Prostate gland (tissue), 2 donors: Measurements from ENCODE around the gene GLB1L. TPM values are rescaled to one million over a fixed set of nuclear protein-coding genes. Genes with fewer than 3 reads are reported as not detected.

Experiments used
- DNase-seq: peaks from one replicate; pipeline ENCODE4 v3.0.0-alpha.2; 2019; ENCODE audit warnings: low spot score
- H3K27ac ChIP-seq, 2 donors: fragments of 200-600 bp; sonication (generic); 2 replicates each; pipeline ENCODE4 v1.5.1; 2017 to 2019
- H3K27me3 ChIP-seq: fragments of 200-600 bp; sonication (generic); replicated peaks from 2 replicates; pipeline ENCODE4 v1.5.1; 2019; ENCODE audit not compliant: insufficient read depth
- H3K36me3 ChIP-seq, 2 donors: fragments of 200-600 bp; sonication (generic); 1 replicate in 1 of 2; 2 replicates in 1 of 2; pipeline versions ENCODE4 v1.5.1 to v1.8.1; 2017 to 2019
- H3K4me1 ChIP-seq: fragments of 200-600 bp; sonication (generic); replicated peaks from 2 replicates; pipeline ENCODE4 v1.5.1; 2019
- H3K4me3 ChIP-seq, 2 donors: fragments of 200-600 bp; sonication (generic); 2 replicates each; pipeline ENCODE4 v1.5.1; 2017 to 2019
- H3K9me3 ChIP-seq: fragments of 200-600 bp; sonication (generic); 2 replicates; pipeline ENCODE4 v1.5.1; 2017
- POLR2A ChIP-seq: fragments of 450-650 bp; IDR thresholded peaks from one replicate; pipeline ENCODE4 v1.6.1; 2016; ENCODE audit warnings: antibody characterized with exemption, mild to moderate bottlenecking
- POLR2AphosphoS5 ChIP-seq: sonication (generic); formaldehyde crosslinking; IDR thresholded peaks from one replicate; pipeline ENCODE4 v1.6.1; 2017; ENCODE audit warnings: antibody characterized with exemption
- WGBS: methylation state at CpG from one replicate; pipeline ENCODE4 v1.1.5; 2018; 5-methylcytosine and 5-hydroxymethylcytosine counted together
- intact Hi-C: fragments of 100-400 bp; cut with DNase I; formaldehyde crosslinking; loops from one replicate; pipeline ENCODE4 v1.14.2; 2022
- total RNA-seq, 2 donors: library from RNA; depleted of rRNA; stranded (reverse); fragments of >200 nt; gene quantifications; one replicate each; pipeline ENCODE4 v1.1.0, GENCODE V29; 2016
- TF ChIP-seq, protein P1 (sequence below), 4 experiments: fragments of 200-600 bp in 2 of 4; fragments of 450-650 bp in 2 of 4; sonication (generic) in 2 of 4; IDR thresholded peaks; 1 replicate in 3 of 4; 2 replicates in 1 of 4; pipeline ENCODE4 v1.5.1; 2016 to 2019; ENCODE audit warnings: antibody characterized with exemption in 4 of 4, mild to moderate bottlenecking in 2 of 4, moderate library complexity in 2 of 4

Gene GLB1L
- total RNA-seq, 2 donors from 2014 or later = 23.1 to 25.0 TPM

DNA sequence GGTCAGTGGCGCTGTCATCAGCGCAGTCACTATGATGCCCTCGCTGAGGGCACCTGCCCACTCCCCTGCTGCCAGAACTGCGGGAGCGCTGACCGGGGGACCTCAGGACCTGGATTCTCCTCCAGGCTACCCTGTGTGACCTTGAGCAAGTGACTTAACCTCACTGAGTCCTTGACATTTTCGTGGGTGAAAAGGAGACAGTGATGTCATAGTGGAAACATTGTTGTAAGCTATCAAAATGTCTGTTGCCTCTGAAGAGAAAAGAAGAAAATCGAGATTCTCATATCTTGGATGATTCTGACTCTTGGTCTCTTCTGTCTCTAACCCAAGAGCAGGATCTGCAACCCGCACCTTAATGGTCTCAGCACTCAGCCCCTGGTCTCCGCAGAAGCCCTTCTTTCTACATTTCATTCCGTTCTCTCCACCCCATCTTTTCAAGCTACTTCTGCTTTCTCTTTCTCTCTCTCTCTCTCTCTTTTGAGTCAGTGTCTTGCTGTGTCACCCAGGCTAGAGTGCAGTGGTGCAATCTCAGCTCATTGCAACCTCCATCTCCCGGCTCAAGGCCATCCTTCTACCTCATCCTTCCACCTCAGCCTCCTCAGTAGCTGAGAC is 9.5 kb upstream of the GLB1L start:
- Histone ChIP-seq H3K4me1 (peaks cover 14% of the 10 kb centered on the region), H3K27ac (peak overlapping the region; percentile 84 to 94), H3K4me3 (peak overlapping the region; percentile 64 to 67), H3K36me3 (no peaks in the 10 kb centered on the region), H3K9me3 (no peaks in the 10 kb centered on the region), H3K27me3 (no peaks in the 10 kb centered on the region)
- 28% methylated on average over 10 of the region's 12 CpGs for WGBS
- TF ChIP-seq POLR2AphosphoS5 = no peak
- TF ChIP-seq POLR2A = no peak
- TF ChIP-seq, protein P1, sequence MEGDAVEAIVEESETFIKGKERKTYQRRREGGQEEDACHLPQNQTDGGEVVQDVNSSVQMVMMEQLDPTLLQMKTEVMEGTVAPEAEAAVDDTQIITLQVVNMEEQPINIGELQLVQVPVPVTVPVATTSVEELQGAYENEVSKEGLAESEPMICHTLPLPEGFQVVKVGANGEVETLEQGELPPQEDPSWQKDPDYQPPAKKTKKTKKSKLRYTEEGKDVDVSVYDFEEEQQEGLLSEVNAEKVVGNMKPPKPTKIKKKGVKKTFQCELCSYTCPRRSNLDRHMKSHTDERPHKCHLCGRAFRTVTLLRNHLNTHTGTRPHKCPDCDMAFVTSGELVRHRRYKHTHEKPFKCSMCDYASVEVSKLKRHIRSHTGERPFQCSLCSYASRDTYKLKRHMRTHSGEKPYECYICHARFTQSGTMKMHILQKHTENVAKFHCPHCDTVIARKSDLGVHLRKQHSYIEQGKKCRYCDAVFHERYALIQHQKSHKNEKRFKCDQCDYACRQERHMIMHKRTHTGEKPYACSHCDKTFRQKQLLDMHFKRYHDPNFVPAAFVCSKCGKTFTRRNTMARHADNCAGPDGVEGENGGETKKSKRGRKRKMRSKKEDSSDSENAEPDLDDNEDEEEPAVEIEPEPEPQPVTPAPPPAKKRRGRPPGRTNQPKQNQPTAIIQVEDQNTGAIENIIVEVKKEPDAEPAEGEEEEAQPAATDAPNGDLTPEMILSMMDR (IDR thresholded peaks at IDR 0.05) = no peak
- intact Hi-C loops = no loop called here
- DNase-seq = no peak

DNA sequence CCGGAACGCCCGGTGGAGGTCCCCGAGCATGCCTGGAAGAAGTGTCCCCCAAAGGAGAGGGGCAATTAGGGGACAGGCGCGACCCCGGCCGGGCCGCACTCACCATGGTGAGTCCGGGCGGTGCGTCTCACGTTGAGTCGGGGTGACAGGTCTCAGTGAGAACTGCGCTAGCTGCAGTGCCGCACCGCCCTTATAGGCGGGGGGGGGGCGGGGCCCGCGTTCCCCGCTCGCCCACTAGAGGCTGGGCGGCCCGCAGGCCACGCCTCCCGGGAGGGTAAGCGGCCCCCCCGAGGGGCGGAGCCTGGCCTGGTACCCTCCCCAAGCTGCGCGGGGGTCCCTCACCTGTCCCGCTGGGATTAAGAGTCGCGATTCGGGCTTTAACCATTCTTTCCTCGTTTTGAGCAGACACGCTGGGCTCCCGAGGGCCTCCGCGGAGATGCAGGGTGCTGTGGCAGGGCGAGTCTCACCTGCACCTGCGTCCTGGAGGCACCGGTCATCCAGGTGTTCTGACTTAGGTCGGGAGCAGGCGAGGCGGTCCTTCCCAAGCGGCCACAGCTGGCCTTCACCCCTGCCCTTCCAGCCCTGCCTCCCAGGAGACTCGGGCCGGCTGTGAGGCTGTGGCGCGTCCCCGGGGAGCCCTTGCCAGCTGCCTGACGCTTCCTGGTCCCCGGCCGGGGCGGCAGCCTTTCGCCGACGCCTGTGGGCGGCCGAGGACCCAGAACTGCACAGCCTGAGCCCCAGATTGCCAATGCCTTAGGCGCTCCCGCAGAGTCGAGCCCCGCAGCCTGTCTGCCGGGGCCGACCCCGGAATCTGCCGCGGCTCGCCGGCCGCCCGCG is 8.7 kb upstream of the GLB1L start, which contains the start of gene TUBA4A:
Gene TUBA4A, minus strand, starts transcription at position 166 of the 837 bp plus-strand sequence. Its CDS starts 60 bp downstream, at position 106.
- peak; percentile 98 for TF ChIP-seq POLR2AphosphoS5
- TF ChIP-seq, protein P1 (IDR thresholded peaks at IDR 0.05) = peak; percentile 17 to 81 (median 44)
- TF ChIP-seq POLR2A = peak; percentile 100
- Histone ChIP-seq H3K4me1 (peaks cover 20% of the 10 kb centered on the region), H3K36me3 (no peaks in the 10 kb centered on the region), H3K4me3 (peak within 1 kb of the TSS; percentile 64 to 67), H3K9me3 (no peaks in the 10 kb centered on the region), H3K27me3 (no peaks in the 10 kb centered on the region), H3K27ac (peak within 1 kb of the TSS; percentile 84 to 94)
- under 1% methylated on average over 60 of the region's 76 CpGs for WGBS
- DNase-seq = peak; percentile 91
- intact Hi-C loops = no loop called here

DNA sequence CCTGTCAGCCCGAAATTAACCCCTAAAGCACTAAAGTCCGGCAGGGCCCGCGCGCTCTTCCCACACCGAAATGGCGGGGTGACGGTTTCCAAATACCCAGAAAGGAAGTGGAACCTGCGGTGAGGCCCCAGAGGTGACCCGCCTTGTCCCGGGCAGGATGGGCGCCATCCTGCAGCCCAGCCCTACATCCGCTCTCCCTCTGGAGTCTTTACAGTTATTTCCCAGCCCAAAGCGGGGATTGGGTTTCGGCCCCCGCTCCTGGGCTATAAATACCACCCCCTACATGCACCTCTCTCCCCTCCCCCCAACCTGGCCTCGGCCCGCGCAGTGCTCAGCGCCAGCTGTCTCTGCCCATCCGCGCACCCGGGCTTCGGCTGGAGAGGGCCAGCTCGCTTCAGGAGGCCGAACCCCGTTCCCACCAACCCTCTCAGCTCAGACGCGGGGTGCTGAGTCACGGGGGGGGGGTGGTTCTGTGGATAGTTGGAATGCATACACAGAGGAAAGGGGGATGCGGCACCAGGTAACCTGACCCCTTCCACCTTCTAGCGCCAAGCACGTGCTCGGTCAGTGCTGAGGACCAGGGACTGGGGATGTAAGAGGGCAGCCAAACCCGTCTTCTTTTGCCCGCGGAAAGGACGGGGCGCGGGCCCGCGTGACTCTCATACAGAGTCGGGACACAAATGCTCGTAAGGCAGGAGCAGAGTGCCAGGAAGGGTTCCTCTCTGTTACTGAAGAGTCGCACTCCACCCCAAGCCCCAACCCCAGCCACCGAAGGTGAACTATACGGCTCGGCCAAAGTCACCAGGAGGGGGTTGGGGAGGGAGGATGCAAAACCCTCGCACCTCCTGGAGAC is 7.9 kb upstream of the GLB1L start, which contains the start of gene TUBA4B:
Gene TUBA4B, plus strand, starts transcription at position 344 of the 853 bp plus-strand sequence. Its CDS starts 165 bp downstream, at position 509.
- DNase-seq = no peak
- Histone ChIP-seq H3K4me1 (peaks cover 28% of the 10 kb centered on the region), H3K27me3 (no peaks in the 10 kb centered on the region), H3K4me3 (peak within 1 kb of the TSS; percentile 64 to 67), H3K27ac (peak within 1 kb of the TSS; percentile 84 to 94), H3K9me3 (no peaks in the 10 kb centered on the region), H3K36me3 (no peaks in the 10 kb centered on the region)
- intact Hi-C loops = no loop called here
- 3% methylated on average over 46 of the region's 49 CpGs for WGBS
- TF ChIP-seq POLR2AphosphoS5 (peak; percentile 30), POLR2A (peak; percentile 30)
- TF ChIP-seq, protein P1 (IDR thresholded peaks at IDR 0.05) = no peak

DNA sequence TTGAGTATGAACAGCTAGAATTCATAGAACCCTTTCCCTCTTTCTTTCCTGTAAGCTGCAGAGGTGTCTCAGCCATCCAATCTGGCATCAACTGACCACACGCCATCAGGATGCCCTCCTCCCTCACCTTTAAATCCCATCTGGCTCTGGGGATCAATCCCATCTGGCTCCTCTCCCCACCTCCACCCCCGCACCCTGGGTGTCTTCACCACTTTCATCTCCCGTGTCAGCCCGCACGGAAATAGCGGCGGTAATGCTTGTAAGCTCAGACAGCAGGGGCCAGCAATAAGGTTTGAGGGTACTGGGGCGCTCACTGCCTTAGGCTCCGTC is 7.3 kb upstream of the GLB1L start:
- no peaks in the 10 kb centered on the region for H3K36me3 ChIP-seq
- peak overlapping the region; percentile 64 to 67 for H3K4me3 ChIP-seq
- H3K4me1 ChIP-seq = peaks cover 29% of the 10 kb centered on the region
- H3K27me3 ChIP-seq = no peaks in the 10 kb centered on the region
- no peaks in the 10 kb centered on the region for H3K9me3 ChIP-seq
- no peak for DNase-seq
- intact Hi-C loops = no loop called here
- WGBS = 8% methylated on average over 9 of the region's 9 CpGs
- TF ChIP-seq, protein P1 (IDR thresholded peaks at IDR 0.05) = no peak
- TF ChIP-seq POLR2AphosphoS5 = no peak
- no peak for TF ChIP-seq POLR2A
- peak overlapping the region; percentile 84 to 94 for H3K27ac ChIP-seq
